ENCODE data around the gene FILIP1L. TPM values are rescaled to one million over a fixed set of nuclear protein-coding genes. Genes with fewer than 3 reads are reported as not detected.

FILIP1L gene
- total and polyA plus RNA-seq, 2 of the 8 experiments (the other 6 are each of a cell fraction or from before 2014, with no cell fraction given): 0.06 to 0.09 TPM

DNA sequence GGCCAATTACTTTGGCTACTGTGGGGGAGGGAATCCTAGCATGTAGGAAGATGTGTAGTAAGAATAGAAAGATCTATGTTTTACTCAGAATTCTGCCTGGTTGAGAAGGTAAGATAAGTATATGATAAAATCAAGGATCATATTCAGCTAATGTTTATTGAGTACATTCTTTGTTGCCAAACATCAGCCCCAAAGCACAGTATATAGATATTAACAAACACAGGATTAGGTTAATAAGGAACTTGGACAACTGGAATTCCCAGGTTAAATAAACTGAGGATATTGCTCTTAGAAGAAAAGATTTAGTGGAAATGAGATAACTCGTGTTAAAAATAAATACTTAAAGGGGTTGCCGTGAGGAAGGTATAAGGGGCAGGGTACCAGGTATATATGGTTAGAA, 129.6 kb downstream of the FILIP1L start (continued):
- TF ChIP-seq, protein P1, sequence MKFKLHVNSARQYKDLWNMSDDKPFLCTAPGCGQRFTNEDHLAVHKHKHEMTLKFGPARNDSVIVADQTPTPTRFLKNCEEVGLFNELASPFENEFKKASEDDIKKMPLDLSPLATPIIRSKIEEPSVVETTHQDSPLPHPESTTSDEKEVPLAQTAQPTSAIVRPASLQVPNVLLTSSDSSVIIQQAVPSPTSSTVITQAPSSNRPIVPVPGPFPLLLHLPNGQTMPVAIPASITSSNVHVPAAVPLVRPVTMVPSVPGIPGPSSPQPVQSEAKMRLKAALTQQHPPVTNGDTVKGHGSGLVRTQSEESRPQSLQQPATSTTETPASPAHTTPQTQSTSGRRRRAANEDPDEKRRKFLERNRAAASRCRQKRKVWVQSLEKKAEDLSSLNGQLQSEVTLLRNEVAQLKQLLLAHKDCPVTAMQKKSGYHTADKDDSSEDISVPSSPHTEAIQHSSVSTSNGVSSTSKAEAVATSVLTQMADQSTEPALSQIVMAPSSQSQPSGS (IDR thresholded peaks at IDR 0.05; ENCODE audit: low read length): no peak
- TF ChIP-seq BRCA1 (IDR thresholded peaks at IDR 0.05; ENCODE audit: low read depth, low read length): no peak
- TF ChIP-seq EP300 (IDR thresholded peaks at IDR 0.05; ENCODE audit: borderline replicate concordance in 1 of 2, low read depth in 2 of 2, low read length in 2 of 2): no peak
- TF ChIP-seq CREB1 (IDR thresholded peaks at IDR 0.05): no peak

Measured in H1 (cell line).